ENCODE results near the gene GPR107. TPM values are rescaled to one million over a fixed set of nuclear protein-coding genes. Genes with fewer than 3 reads are reported as not detected.
A peak's percentile ranks its signal among the peaks of the same experiment; 100 is the strongest.

The GPR107 gene
- total RNA-seq, 4 donors from 2014 or later = 19.9 to 34.7 (median 30.8) TPM

DNA sequence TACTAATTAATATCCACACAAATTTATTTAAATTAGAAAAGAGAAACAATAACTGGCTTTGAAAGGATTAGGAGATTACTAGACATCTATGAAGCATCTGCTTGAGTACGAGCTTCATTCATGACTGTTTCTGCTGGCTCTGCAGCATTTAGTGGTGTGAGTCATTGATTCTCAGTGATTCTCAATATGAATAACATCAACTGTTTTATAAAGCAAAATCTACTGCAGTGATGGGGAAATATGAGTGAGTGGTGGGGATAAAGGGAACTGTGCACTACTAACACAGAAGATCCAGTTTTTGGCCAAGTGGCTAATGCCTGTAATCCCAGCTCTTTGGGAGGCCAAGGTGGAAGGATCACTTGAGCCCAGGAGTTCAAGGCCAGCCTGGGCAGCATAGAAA is 19.1 kb upstream of the GPR107 start:
- no peak for DNase-seq (ENCODE audit: extremely low spot score)
- Histone ChIP-seq H3K4me1 (peaks cover 36 to 98% (median 98%) of the 10 kb centered on the region in 4 donors), H3K27me3 (no peaks in the 10 kb centered on the region), H3K36me3 (no peaks in the 10 kb centered on the region), H3K9me3 (no peaks in the 10 kb centered on the region), H3K4me3 (no peak overlapping the region), H3K27ac (replicated peaks in 1 of 4) (peak overlapping the region; percentile 87 to 100 (median 98))
- TF ChIP-seq POLR2A (IDR thresholded peaks at IDR 0.05; ENCODE audit: low read depth) (no peak), POLR2AphosphoS5 (IDR thresholded peaks at IDR 0.05) (no peak)
- TF ChIP-seq, protein P1, sequence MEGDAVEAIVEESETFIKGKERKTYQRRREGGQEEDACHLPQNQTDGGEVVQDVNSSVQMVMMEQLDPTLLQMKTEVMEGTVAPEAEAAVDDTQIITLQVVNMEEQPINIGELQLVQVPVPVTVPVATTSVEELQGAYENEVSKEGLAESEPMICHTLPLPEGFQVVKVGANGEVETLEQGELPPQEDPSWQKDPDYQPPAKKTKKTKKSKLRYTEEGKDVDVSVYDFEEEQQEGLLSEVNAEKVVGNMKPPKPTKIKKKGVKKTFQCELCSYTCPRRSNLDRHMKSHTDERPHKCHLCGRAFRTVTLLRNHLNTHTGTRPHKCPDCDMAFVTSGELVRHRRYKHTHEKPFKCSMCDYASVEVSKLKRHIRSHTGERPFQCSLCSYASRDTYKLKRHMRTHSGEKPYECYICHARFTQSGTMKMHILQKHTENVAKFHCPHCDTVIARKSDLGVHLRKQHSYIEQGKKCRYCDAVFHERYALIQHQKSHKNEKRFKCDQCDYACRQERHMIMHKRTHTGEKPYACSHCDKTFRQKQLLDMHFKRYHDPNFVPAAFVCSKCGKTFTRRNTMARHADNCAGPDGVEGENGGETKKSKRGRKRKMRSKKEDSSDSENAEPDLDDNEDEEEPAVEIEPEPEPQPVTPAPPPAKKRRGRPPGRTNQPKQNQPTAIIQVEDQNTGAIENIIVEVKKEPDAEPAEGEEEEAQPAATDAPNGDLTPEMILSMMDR (IDR thresholded peaks at IDR 0.05) = no peak
- intact Hi-C loops (cut with DNase I) = no loop called here
- 20% methylated on average over 1 of the region's 1 CpG for WGBS

DNA sequence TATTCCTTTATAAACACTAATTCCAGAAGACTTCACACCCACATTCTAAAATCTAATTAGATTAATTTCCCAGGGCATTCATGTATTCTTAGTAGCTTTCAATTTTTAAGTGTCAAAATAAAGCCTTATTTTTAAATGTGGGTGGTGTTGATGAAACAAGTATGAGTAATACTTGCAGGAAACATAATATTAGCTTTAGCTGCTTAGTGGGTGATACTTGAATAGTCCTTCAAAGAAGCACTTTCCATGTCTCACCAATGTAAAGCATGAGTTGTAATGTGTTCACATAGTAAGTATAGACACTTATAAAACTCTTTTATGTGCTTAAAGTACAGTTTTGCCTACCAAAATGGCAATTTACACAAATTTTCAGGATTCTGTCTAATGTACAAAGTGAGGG is 17.6 kb upstream of the GPR107 start:
- Histone ChIP-seq H3K36me3 (no peaks in the 10 kb centered on the region), H3K27ac (replicated peaks in 1 of 4) (peak overlapping the region; percentile 87 to 100 (median 98)), H3K4me1 (peaks cover 34 to 98% (median 95%) of the 10 kb centered on the region in 4 donors), H3K27me3 (no peaks in the 10 kb centered on the region), H3K9me3 (no peaks in the 10 kb centered on the region), H3K4me3 (no peak overlapping the region)
- no peak for DNase-seq (ENCODE audit: extremely low spot score)
- no peak for TF ChIP-seq EP300 (IDR thresholded peaks at IDR 0.05)
- no peak for TF ChIP-seq POLR2AphosphoS5 (IDR thresholded peaks at IDR 0.05)
- no peak for TF ChIP-seq POLR2A (IDR thresholded peaks at IDR 0.05; ENCODE audit: low read depth)
- TF ChIP-seq, protein P1 (IDR thresholded peaks at IDR 0.05) = no peak
- intact Hi-C loops (cut with DNase I) = no loop called here

DNA sequence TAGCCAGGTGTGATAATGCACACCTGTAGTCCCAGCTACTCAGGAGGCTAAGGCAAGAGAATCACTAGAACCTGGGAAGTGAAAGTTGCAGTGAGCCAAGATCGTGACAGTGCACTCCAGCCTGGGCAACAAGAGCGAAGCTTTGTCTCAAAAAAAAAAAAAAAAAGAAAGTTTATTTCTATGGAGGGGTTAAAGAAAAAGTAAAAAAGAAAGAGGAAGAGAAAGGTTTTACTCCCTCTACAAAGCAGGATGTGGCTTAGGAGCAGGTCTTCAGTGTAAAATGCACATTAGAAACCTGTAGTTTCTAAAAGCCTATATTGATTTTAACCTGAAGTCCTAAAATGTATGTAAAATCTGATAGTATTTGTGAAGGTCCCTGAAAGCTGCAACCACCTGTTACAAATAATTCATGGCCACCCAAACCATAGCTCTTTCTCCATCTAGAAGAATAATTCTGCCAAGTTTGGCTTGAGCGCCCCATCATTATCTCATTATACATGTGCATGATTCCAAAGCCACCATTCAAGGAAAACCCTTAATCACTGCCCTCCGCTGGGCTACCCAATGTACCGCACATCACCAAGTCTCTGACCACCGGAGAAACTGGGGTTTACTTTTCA is 14.1 kb upstream of the GPR107 start:
- Histone ChIP-seq H3K4me1 (peaks cover 38 to 81% (median 75%) of the 10 kb centered on the region in 4 donors), H3K9me3 (no peaks in the 10 kb centered on the region), H3K4me3 (peak overlapping the region; percentile 87 to 100 (median 98)), H3K27ac (replicated peaks in 1 of 4) (peak overlapping the region; percentile 97 to 100 (median 99)), H3K27me3 (no peaks in the 10 kb centered on the region), H3K36me3 (no peaks in the 10 kb centered on the region)
- 44% methylated on average over 6 of the region's 6 CpGs for WGBS
- intact Hi-C loops (cut with DNase I) = loop anchor here (5.0 kb wide), 1 partner anchor 72 kb away; no protein-coding TSS in a partner anchor
- no peak for DNase-seq (ENCODE audit: extremely low spot score)
- TF ChIP-seq, protein P1 (IDR thresholded peaks at IDR 0.05) = peak in 1 of 3 experiments; percentile 34
- TF ChIP-seq POLR2AphosphoS5 (IDR thresholded peaks at IDR 0.05) (peak; percentile 29 to 50), POLR2A (IDR thresholded peaks at IDR 0.05; ENCODE audit: low read depth) (no peak)

DNA sequence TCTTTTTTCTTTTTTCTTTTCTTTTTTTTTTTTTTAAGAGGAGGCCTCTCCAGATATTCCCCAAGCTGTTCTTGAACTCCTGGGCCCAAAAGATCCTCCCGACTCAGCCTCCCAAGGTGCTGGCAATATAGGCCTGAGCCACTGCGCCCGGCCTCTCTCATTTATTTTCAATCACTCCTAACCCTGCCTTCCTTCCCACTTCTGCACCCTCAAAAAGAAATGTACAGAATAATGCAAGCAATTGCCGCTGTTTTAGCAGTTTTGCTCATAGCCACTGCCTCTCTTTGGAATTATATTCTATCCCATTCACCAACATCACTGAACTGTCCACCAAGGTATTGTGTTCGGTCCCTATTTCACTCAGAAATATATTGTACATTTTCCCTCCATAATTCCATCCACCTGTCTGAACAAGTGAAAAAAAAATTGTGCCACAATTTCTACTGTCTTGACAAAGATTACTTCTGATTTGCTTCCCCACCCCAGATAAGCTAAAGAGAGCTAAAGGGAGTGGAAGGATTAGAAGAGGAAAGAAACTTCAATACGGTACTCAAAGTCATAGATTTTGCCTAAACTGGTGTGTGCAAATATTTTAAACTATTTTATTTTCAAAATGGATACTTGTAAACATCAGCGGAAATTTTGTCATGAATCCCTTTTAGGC is 12.6 kb upstream of the GPR107 start:
- Histone ChIP-seq H3K36me3 (no peaks in the 10 kb centered on the region), H3K4me1 (peaks cover 33 to 81% (median 75%) of the 10 kb centered on the region in 4 donors), H3K9me3 (no peaks in the 10 kb centered on the region), H3K27ac (replicated peaks in 1 of 4) (peak overlapping the region; percentile 97 to 100 (median 99)), H3K27me3 (no peaks in the 10 kb centered on the region), H3K4me3 (peak overlapping the region; percentile 87 to 100 (median 98))
- DNase-seq (ENCODE audit: extremely low spot score) = no peak
- intact Hi-C loops (cut with DNase I) = loop anchor here (5.0 kb wide), 1 partner anchor 74 kb away; no protein-coding TSS in a partner anchor
- TF ChIP-seq, protein P1 (IDR thresholded peaks at IDR 0.05) = no peak
- no peak for TF ChIP-seq POLR2A (IDR thresholded peaks at IDR 0.05; ENCODE audit: low read depth)
- TF ChIP-seq EP300 (IDR thresholded peaks at IDR 0.05) = no peak
- no peak for TF ChIP-seq POLR2AphosphoS5 (IDR thresholded peaks at IDR 0.05)
- 45% methylated on average over 7 of the region's 7 CpGs for WGBS

All from esophagus muscularis mucosa (tissue), 4 donors.